SU-DHL-6 (cell line): ENCODE measurements around the gene EBF3.

Experiments used
- EZH2phosphoT487 ChIP-seq: fragments of 200-600 bp; sonication (generic), shearing (Covaris generic); conservative IDR thresholded peaks from 2 replicates; pipeline ENCODE4 v1.6.1; 2018; ENCODE audit warnings: mild to moderate bottlenecking, antibody characterized with exemption, low read length, moderate library complexity, mixed read lengths
- TF ChIP-seq, protein P1 (sequence below): fragments of 200-600 bp; sonication (generic); IDR thresholded peaks from one replicate; pipeline ENCODE4 v1.5.1; 2017; ENCODE audit warnings: antibody characterized with exemption, mild to moderate bottlenecking, low read length, moderate library complexity; ENCODE audit not compliant: insufficient read depth, poor library complexity, severe bottlenecking

DNA sequence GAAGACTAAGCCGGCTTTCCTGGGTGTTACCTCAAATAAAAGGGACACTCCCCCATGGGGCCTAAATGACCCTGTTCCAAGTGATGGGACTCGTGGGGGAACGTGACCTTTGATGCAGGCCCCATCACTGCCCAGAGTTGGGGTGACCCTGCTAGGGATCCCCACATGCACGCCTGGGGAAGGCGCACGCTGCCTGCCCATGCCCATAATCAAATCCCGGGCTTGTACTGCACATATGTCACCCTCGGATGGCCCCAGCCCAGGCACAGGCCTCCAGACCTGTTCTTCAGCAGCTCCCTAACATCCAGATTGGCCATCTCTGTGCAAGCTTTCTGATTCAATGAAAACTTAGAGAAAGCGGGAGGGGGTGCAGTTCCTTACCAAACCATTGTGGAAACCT, 14.7 kb downstream of the EBF3 start:
- TF ChIP-seq, protein P1, sequence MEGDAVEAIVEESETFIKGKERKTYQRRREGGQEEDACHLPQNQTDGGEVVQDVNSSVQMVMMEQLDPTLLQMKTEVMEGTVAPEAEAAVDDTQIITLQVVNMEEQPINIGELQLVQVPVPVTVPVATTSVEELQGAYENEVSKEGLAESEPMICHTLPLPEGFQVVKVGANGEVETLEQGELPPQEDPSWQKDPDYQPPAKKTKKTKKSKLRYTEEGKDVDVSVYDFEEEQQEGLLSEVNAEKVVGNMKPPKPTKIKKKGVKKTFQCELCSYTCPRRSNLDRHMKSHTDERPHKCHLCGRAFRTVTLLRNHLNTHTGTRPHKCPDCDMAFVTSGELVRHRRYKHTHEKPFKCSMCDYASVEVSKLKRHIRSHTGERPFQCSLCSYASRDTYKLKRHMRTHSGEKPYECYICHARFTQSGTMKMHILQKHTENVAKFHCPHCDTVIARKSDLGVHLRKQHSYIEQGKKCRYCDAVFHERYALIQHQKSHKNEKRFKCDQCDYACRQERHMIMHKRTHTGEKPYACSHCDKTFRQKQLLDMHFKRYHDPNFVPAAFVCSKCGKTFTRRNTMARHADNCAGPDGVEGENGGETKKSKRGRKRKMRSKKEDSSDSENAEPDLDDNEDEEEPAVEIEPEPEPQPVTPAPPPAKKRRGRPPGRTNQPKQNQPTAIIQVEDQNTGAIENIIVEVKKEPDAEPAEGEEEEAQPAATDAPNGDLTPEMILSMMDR = no peak
- no peak for TF ChIP-seq EZH2phosphoT487
